Hepatic stellate cell (primary cell): ENCODE data around the gene GMPR.

ENCODE experiments used
- DNase-seq: peaks from one replicate; pipeline ENCODE4 v3.0.0; 2011; ENCODE audit warnings: low spot score

The GMPR gene

DNA sequence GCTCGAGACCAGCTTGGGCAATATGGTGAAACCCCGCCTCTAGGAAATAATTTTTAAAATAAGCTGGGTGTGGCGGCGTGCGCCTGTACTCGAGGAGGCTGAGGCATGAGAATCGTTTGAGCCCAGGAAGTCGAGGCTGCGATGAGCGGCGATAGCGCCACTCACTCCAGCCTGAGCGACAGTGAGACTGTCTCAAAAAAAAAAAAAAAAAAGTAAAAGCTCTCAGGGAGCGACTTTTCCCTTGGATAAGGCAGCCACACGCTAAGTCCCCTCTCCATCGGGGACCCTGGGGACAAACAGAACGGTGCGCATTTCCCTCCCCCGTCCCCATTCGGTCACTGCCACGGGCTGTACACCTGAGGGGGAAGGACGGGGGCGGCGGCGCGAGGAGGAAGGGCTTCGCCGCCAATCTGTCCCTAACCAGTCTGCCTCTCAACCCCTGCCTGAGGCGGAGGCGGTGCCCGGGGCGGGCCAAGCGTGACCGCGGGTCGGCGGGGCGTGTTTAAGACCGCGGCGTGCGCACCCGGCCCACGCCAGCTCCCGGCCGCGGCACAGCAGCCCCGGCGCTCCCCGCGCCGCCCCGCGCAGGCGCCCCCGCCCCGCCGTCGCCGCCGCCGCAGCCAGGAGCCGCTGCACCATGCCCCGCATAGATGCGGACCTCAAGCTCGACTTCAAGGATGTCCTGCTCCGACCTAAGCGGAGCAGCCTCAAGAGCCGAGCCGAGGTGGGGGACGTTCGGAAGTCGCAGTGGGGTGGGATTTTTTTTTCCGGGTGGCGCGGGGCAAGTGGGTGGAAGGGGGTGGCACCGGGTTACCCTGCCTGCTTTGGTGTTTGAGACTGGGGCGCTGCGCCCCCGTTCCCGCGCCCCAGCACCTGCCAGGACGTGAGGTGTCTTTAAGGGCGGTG lies at the start of gene GMPR:
TSS of gene GMPR (plus strand) at position 531 of the 906 bp plus-strand sequence. CDS start at position 638, 107 bp downstream.
- peak; percentile 79 for DNase-seq

DNA sequence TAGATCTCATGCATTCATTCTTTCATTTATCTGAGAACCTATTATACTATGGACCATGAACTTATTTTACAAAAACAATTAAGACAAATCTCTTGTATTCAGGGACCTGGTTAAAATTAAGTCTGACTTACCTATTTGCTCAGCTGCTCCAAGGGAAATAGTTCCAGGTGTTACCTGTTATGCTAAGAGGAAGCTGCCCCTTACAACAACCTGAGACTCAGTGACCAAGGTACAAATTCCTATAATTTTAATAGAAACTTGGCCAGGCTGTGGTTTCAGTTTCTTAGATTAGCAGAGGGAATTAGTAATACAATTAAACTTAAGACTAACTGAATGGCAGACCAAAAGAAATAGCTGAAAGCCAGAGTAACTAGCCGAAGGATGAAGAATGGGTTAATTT lies 48.2 kb upstream of the GMPR start:
- DNase-seq, result no peak

DNA sequence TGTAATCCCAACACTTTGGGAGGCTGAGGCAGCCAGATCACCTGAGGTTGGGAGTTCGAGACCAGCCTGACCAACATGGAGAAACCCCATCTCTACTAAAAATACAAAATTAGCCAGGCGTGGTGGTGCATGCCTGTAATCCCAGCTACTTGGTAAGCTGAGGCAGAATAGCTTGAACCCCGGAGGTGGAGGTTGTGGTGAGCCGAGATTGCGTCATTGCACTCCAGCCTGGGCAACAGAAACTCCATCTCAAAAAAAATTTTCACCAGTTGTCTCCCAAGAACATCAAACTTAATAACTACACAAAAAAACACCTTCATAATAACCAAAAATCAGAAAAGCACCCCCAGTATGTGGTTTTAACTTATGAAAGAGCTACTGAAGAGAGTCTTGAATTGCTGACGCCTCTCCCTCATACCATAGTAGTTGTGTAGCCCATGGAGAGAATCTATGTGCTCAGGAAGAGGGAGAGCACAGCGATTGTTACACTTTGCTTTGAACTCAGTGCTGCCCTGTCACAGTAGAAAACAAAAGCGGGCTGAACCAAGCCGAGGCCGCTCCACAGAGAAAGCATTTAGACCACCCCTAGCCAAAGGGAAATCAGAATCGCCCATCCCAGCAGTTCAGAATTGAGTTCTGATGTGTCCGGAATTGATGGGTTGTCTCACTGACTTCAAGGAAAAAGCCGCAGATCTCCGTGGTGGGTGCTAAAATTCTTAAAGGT lies 42.0 kb upstream of the GMPR start:
- DNase-seq, result no peak

DNA sequence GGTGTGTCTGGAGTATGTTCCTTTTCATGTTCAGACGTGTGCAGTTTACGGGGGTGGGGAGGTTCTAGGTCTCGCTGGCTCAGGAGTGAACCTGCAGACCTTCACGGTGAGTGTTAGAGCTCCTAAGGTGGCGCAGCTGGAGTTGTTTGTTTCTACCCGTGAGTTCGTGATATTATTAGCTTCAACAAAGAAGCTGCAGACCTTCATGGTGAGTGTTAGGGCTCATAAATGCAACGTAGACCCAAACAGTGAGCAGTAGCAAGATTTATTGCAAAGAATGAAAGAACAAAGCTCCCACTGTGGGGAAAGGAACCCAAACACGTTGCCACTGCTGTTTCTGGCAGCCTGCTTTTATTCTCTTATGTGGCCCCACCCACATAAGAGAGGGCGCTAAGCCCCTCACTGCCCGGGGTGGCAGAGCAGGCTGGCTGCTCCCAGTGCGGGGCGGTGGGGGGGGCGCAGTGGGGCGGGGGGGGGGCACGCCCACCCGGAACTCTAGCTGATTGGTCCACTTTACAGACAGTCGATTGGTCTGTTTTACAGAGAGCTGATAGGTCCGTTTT lies 41.3 kb upstream of the GMPR start:
- DNase-seq, result no peak

DNA sequence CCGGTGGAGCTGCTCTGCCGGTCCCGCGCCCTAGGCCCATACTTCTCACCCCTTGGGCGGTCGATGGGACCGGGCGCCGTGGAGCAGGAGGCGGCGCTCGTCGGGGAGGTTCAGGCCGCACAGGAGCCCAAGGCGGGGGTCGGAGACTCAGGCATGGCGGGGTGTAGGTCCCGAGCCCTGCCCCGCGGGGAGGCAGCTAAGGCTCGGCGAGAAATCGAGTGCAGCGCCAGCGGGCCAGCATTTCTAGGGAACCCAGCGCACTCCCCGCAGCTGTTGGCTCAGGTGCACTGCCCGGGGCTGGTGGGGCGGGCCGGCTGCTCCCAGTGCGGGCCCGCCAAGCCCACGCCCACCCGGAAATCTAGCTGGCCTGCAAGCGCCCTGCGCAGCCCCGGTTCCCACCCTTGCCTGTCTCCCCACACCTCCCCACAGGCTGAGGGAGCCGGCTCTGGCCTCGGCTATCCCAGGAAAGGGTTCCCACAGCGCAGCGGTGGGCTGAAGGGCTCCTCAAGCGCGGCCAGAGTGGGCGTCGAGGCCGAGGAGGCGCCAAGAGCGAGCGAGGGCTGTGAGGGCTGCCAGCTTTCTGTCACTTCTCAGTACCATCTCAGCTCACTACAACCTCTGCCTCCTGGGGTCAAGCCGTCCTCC lies 40.2 kb upstream of the GMPR start:
- no peak for DNase-seq

DNA sequence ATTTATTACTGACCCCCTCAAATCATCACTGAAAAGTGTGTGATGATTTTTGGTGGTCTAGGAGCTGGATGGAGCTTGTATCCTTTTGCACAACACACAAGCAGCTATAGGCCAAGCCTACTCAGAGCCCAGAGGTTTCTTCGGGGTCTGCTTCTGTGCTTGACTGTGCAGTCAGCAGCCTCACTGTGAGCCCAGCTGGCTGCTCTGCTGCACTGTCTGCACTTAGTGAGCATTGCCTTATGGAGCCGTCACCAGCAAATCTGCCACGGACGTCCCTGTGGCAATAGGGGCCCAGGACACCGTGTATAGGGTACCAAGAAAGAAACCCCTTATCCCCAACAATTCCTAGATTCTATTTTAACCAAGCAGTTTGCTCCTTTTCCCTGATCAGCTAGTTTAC lies 38.6 kb upstream of the GMPR start:
- DNase-seq, result no peak

DNA sequence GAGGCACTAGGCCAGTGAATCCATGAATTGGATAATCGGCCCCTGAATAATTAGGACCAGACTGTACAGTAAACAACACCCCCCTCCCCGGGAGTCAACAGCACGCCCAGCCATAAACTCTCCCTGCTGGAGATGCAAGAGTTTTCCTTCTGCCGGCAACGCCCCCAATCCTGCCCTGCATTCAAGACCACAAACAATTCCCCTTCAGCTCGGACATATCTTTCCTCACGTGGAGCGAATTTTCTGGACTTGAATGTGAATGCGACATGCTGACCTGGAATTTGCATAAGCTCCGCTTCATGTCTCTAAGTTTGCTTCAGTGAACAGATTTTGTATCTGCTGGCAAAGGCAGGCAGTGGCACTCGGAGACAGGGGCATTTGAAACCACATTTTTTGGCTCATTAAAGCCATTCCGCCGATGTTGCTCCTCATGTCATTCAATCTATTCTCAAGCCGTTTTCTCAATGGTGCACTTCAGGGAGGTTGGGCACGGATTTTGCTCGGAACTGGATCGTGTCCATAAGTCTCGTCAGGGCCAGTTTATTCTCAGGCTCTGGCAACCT lies 38.0 kb upstream of the GMPR start:
- no peak for DNase-seq

DNA sequence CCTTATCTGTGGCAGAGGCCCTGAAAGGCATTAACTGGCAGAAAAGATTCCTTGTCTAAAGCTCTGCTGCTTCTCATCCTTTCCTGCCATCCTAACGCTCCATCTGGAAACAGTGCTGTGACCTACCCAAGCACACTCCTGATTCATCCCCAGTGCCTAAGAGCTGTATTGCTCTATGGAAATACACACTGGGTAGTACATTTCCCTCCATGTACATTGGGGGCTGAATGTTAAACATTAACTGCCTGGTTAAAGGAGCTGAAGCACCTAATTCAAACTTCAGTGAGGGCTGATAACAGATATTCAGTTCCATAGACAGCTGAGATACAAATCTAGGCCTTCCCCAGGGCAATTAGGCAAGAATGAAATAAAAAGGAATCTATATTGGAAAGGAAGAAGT lies 36.7 kb upstream of the GMPR start:
- no peak for DNase-seq

DNA sequence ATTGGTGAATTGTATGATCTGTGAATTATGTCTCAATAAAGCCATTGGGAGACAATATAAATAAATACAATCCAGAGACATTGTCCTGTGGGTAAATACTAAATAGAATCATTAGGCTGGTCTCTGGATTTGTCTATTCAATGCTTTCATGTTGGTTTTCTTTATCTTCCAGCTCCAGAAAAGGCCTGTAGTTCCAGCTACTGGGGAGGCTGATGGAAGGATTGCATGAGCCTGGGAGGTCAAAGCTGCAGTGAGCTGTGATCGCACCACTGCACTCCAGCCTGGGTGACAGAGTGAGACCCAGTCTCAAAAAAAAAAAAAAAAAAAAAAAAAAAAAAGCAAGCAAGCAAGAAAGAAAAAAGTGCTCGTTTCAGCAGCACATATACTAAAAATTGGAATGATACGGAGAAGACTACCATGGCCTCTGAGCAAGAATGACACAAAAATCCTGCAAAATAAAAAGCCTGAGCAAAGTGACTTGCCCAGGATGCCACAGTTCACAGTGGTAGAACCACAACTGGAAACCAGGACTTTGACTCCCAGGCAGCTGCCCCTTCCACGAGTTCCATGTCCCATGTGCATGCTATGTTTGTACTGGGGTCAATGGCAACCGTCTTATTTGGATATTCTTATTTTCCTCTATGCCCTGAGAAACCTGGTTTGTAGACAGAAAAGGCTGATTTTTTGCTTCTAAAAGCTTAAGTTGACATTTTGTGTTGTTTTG lies 33.6 kb upstream of the GMPR start:
- no peak for DNase-seq

DNA sequence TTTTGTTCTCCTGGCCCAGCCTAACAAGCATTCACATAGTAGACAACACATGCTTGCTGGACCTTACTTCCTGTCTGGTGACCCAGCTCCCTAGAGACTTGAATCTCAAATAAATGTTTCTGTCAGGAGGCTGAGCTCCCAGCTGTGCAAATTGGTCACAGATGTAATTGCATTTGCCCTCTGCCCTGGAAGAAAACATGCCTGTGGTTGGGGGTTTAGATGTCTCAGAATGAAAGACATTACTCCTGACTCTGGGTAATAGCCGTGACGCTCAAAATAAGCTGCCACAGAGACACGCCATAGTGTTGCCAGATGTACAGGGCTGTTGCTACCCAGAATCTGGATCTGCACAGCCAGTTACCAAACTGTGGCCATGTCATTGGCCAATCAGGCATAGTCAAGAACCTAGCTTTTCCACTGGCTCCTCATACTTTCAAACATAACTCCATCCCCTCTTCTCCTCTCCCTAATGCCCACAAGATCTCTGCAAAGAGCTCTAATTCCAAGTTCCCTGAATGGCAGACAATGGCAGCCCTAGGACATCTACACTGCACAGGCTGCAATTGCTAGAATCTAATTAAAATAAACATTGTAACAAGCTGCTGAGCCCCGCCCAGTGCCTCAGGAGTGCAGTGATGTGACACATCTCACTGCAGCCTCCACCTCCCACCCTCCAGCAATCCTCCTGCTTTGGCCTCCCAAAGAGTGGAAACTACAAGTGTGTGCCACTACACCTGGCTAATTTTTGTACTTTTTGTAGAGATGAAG lies 32.8 kb upstream of the GMPR start:
- DNase-seq, result peak; percentile 81

DNA sequence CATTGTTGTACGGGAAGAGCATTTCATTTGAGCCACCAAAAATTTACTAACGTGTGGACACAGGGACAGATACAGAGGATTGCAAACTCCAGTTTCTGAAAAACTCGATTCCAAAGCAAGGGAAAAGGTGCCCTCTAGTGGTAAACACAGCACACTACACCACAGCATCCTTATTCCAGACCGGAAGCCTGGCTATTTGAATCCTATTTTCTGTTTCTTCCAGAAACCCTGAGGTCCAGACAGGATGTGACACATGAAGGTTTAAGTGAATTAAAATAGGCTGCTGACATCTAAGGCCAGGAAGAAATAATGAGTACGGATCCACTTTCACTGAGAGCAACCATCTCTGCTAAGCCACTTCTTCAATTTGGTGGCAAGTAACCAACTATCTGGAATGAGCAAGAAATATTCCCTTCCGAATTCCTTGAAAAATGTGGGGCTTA lies 31.8 kb upstream of the GMPR start:
- peak; percentile 79 for DNase-seq

DNA sequence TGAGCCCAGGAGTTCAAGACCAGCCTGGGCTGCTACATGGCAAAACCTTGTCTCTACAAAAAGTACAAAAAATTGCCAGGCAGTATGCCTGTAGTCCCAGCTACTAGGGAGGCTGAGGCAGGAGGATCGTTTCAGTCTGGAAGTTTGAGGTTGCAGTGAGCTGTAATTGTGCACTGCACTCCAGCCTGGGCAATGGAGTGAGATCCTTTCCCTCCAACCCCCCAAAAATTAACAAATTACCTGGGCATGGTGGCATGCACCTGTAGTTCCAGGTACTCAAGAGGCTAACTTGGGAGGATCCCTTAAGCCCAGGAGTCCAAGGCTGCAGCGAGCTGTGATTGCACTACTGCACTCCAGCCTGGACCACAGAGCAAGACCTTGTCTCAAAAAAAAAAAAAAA lies 29.4 kb upstream of the GMPR start:
- DNase-seq, result no peak

DNA sequence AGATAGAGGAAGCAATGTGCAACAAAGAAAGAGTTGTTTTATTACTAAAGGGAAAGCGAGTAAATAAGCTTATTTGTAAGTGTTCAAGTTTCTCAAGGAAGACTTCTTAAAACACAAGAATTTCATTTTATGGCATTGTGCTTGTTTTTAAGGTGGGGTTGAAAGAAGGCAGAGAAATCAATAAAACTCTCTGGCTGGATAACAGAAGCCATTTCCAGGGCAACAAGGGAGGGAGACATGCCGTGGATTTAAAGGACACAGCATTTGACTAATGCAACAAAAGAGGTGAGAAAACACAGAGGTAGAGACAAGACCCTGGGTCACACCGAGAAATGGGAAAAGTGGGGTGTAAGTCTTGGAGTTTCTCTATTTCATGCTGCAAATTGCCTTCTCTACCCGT lies 28.8 kb upstream of the GMPR start:
- DNase-seq, result no peak

DNA sequence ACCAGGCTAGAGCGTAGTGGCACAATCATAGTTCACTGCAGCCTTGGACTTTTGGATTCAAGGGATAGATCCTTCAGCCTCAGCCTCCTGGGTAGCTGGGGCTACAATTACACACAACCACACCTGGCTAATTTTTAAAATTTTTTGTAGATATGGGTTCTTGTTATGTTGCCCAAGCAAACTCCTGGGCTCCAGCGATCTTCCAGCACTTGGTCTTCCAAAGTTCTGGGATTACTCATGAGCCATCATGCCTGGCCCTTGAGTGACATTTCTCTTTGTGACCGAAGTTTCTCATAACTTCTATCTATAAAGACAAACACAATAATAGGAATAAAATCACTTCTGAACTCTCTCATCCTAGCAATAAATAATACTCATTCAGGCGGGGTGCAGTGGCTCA lies 26.1 kb upstream of the GMPR start:
- no peak for DNase-seq

DNA sequence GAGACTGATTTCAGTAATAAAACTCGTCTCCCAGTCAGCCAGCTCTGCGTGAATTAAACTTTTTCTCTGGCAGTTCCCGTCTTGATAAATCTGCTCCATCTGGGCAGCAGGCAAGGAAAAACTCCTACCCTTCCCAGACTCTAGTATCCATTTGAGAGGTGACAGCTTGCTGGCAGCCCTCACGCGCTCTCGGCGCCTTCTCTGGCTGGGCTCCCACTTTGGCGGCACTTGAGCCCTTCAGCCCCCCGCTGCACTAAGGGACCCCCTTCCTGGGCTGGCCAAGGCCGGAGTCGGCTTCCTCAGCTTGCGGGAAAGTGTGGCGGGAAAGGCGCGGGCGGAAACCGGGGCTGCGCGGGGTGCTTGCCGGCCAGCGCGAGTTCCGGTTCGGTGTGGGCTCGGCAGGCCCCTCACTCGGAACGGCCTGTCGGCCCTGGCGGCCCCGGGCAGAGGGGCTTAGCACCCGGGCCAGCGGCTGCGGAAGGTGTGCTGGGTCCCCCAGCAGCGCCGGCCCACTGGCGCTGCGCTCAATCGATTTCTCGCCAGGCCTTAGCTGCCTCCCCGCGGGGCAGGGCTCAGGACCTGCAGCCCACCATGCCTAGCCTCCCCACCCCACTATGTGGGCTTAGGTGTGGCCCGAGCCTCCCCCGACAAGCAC lies 21.8 kb upstream of the GMPR start:
- no peak for DNase-seq

DNA sequence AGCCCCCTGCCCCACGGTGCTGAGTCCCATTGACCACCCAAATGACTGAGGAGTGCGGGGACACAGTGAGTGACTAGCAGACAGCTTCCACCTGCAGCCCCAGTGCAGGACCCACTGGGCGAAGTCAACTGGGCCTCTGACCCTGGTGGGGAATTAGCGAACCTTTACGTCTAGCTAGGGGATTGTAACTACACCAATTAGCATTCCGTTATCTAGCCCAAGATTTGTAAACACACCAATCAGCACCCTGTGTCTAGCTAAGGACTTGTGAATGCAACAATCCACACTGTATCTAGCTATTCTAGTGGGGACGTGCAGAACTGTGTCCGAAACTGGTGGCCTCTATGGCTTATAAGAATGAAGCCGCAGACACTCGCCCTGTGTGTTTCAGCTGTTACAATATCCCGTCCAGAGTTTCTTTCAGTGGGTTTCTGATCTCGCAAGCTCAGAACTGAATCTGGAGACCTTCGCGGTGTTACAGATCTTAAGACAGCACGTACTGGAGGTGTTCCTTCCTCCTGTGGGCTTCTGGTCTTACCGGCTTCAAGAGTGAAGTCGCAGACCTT lies 21.1 kb upstream of the GMPR start:
- no peak for DNase-seq

DNA sequence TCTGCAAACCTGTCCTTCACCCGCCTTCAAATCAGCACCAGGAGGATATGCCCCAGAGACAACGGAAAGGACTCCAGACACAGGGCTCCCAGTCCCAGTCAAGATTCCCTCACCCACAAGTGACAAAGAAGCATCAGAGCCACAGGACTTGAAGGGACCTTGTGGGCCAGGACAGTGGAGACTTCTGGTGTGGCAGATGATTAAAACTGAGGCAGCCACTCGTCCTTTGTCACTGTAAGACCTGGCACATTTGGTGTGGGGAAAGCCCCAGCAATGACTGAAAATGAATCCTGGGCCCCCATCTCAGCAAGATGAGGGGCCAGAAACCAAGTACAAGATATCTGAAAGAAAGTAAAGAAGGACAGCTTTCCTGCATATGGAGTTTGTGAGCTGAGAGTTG lies 15.6 kb upstream of the GMPR start:
- DNase-seq, result no peak

DNA sequence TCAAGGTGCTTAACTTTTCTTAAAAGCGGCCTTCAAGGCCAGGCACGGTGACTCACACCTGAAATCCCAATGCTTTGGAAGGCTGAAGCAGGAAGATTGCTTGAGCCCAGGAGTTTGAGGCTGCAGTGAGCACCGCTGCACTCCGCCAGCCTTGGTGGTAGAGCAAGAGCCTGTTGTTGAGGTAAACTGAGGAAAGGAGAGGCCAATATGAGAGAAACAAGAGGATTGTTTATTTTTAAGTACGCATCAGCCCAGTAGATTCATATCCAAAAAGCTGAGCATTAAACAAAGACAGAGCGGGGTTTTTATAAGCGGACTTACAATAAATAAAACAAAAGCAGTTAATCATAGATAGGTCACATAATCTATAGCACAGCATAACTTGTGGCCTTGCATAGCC lies 15.0 kb upstream of the GMPR start:
- DNase-seq, result no peak

DNA sequence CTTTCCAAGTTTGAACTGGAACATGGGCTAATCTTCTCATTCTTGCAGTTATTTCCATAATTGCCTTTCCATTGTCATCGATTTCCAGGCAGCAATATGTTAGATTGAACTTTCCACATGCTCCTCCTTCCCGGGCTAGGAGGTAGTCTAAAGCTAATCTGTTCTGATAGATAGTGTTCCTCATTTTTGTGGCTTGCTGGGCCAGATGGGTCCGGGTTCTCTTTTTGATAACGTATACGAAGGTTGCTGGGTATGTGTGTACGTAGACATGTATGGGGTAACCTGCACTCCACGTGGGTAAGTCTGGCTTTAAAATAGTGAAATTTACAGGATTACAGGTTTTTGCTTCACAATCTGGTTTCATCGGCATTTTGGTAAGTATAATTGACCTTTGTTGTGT lies 14.0 kb upstream of the GMPR start:
- DNase-seq, result no peak
